NB4 (cell line): ENCODE data around the gene MASP1.

Source experiments
- TF ChIP-seq, protein P1 (sequence below): IDR thresholded peaks from 2 replicates; pipeline ENCODE4 v1.6.1; 2011; ENCODE audit warnings: low read depth, low read length
- TF ChIP-seq, protein P2 (sequence below): IDR thresholded peaks from one replicate; pipeline ENCODE4 v1.5.1; 2012; ENCODE audit warnings: low read depth, low read length

DNA sequence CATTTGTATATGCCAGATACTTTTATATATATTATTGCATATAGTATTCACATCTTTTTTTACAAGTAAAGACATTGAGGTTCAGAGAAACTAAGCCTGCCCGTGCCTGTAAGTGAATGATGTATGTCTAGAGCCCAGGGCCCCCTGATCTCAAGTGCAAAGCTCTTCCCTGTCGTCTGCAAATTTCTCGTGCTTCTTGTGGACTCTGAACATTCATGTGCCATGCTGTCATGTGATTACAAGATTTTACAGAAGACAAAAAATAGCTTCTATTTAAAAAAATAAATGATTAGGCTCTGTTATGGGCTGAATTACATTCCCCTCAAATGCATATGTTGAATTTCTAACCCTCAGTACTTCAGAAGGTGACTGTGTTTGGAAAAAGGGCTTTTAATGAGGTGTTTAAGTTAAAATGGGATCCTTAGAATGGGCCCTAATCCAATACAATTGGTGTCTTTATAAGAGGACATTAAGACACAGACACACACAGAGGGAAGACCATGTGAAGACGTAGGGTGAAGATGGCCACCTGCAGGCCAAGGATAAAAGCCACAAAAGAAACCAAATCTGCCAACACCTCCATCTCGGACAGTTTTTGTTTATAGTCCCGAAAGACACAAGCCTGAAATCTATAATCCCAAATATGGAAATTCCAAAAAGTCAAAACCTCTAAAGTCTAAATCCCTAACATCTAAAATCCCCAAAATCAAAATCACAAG, 3.9 kb upstream of the MASP1 start:
- TF ChIP-seq, protein P1, sequence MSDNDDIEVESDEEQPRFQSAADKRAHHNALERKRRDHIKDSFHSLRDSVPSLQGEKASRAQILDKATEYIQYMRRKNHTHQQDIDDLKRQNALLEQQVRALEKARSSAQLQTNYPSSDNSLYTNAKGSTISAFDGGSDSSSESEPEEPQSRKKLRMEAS = no peak
- TF ChIP-seq, protein P2, sequence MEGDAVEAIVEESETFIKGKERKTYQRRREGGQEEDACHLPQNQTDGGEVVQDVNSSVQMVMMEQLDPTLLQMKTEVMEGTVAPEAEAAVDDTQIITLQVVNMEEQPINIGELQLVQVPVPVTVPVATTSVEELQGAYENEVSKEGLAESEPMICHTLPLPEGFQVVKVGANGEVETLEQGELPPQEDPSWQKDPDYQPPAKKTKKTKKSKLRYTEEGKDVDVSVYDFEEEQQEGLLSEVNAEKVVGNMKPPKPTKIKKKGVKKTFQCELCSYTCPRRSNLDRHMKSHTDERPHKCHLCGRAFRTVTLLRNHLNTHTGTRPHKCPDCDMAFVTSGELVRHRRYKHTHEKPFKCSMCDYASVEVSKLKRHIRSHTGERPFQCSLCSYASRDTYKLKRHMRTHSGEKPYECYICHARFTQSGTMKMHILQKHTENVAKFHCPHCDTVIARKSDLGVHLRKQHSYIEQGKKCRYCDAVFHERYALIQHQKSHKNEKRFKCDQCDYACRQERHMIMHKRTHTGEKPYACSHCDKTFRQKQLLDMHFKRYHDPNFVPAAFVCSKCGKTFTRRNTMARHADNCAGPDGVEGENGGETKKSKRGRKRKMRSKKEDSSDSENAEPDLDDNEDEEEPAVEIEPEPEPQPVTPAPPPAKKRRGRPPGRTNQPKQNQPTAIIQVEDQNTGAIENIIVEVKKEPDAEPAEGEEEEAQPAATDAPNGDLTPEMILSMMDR = peak; percentile 1
